ENCODE measurements around the gene SLC25A22. TPM values are rescaled to one million over a fixed set of nuclear protein-coding genes. Genes with fewer than 3 reads are reported as not detected.

The SLC25A22 gene
- total RNA-seq, 1 donor from 2014 or later: 10.3 TPM

GRCh38 chr11:844693-845644 is 46.9 kb upstream of the SLC25A22 start:
- TF ChIP-seq POLR2A (IDR thresholded peaks at IDR 0.05) (no peak), POLR2AphosphoS5 (IDR thresholded peaks at IDR 0.05; ENCODE audit: insufficient read depth in 1 of 2, low read depth in 1 of 2) (peak; percentile 74 to 77)
- Histone ChIP-seq H3K9me3 (no peaks in the 10 kb centered on the region), H3K4me3 (peak overlapping the region; percentile 82 to 99), H3K27ac (peak overlapping the region; percentile 86), H3K4me1 (peaks cover 86% of the 10 kb centered on the region), H3K27me3 (no peaks in the 10 kb centered on the region), H3K36me3 (peaks cover 0 to 13% of the 10 kb centered on the region in 2 donors)
- intact Hi-C loops (cut with DNase I): loop anchor here (5.0 kb wide), 1 partner anchor 38 kb away; the partner anchor contains the start of genes PIDD1 and RPLP2
- DNase-seq (ENCODE audit: extremely low spot score in 2 of 2): peak in 1 of 2 donors; percentile 97

GRCh38 chr11:843818-844692 is 46.0 kb upstream of the SLC25A22 start:
- Histone ChIP-seq H3K27ac (peak overlapping the region; percentile 86), H3K4me1 (peaks cover 90% of the 10 kb centered on the region), H3K36me3 (peaks cover 0 to 16% of the 10 kb centered on the region in 2 donors), H3K9me3 (no peaks in the 10 kb centered on the region), H3K4me3 (peak overlapping the region; percentile 82 to 99), H3K27me3 (no peaks in the 10 kb centered on the region)
- DNase-seq (ENCODE audit: extremely low spot score in 2 of 2): peak in 1 of 2 donors; percentile 98
- intact Hi-C loops (cut with DNase I): loop anchor here (5.0 kb wide), 1 partner anchor 37 kb away; the partner anchor contains the start of genes PIDD1 and RPLP2
- TF ChIP-seq POLR2AphosphoS5 (IDR thresholded peaks at IDR 0.05; ENCODE audit: insufficient read depth in 1 of 2, low read depth in 1 of 2): peak; percentile 75 to 92
- TF ChIP-seq CTCF (IDR thresholded peaks at IDR 0.05): peak in 1 of 3 experiments; percentile 4
- TF ChIP-seq POLR2A (IDR thresholded peaks at IDR 0.05): peak in 1 of 2 donors; percentile 73

DNA sequence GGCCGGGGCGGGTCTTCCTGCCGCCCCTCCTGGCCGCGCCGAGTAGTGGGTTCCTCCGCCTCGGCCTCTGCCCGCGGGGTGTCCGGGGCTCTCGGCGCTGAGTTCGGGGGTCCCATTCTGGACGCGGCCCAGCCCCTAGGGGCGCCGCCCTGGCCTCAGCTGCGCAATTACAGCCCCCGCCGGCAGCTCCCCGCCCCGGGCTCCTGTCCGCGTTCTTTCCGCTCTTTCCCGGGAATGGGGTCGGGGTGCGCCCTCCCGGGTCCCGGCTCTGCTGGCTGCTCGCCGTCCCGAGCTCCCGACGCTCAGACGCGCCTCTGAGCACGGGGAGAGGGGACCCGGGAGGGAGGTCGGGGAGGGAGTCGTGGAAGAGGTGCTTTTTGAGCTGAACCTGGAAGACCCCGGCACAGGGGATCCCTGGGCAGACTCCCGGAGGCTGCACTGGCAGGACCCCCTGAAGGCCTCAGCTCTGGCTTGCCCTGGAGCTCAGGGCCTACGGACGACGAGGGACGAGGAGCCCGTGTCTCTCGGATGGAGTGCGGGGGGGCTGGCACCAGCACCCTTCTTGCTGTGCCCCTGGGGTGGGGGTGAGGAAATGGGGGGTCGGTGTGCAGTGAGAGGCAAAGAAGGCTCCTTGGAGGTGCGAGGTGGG is 45.1 kb upstream of the SLC25A22 start:
- Histone ChIP-seq H3K27me3 (no peaks in the 10 kb centered on the region), H3K4me3 (peak overlapping the region; percentile 82 to 99), H3K36me3 (peaks cover 0 to 24% of the 10 kb centered on the region in 2 donors), H3K4me1 (peaks cover 90% of the 10 kb centered on the region), H3K27ac (peak overlapping the region; percentile 86), H3K9me3 (no peaks in the 10 kb centered on the region)
- intact Hi-C loops (cut with DNase I): loop anchor here (5.0 kb wide), 1 partner anchor 36 kb away; the partner anchor contains the start of genes PIDD1 and RPLP2
- TF ChIP-seq CTCF (IDR thresholded peaks at IDR 0.05) (no peak), POLR2AphosphoS5 (IDR thresholded peaks at IDR 0.05; ENCODE audit: insufficient read depth in 1 of 2, low read depth in 1 of 2) (no peak), POLR2A (IDR thresholded peaks at IDR 0.05) (no peak)
- DNase-seq (ENCODE audit: extremely low spot score in 2 of 2): no peak

- Histone ChIP-seq H3K27ac (peak within 1 kb of the TSS; percentile 86), H3K4me1 (peaks cover 90% of the 10 kb centered on the region), H3K27me3 (no peaks in the 10 kb centered on the region), H3K36me3 (peaks cover 0 to 31% of the 10 kb centered on the region in 2 donors), H3K4me3 (peak within 1 kb of the TSS; percentile 82 to 99), H3K9me3 (no peaks in the 10 kb centered on the region)
- no peak for DNase-seq (ENCODE audit: extremely low spot score in 2 of 2)
- TF ChIP-seq POLR2AphosphoS5 (IDR thresholded peaks at IDR 0.05; ENCODE audit: insufficient read depth in 1 of 2, low read depth in 1 of 2): peak; percentile 54 to 79
- TF ChIP-seq CTCF (IDR thresholded peaks at IDR 0.05): peak in 1 of 3 experiments; percentile 25
- peak in 1 of 2 donors; percentile 74 for TF ChIP-seq POLR2A (IDR thresholded peaks at IDR 0.05)
- intact Hi-C loops (cut with DNase I): loop anchor here (5.0 kb wide), 1 partner anchor 35 kb away; the partner anchor contains the start of genes PIDD1 and RPLP2
Measured at GRCh38 chr11:842370-843002, 44.4 kb upstream of the SLC25A22 start, which contains the start of the genes POLR2L and TSPAN4. POLR2L (minus strand) TSS chr11:842529; CDS start chr11:842508, 21 bp downstream. TSPAN4 (plus strand) TSS chr11:842852; CDS start chr11:850305, 7,453 bp downstream.
